GM12874 (cell line): ENCODE data around the gene RNF166.

ENCODE experiments used
- TF ChIP-seq, protein P1 (sequence below): IDR thresholded peaks from 2 replicates; pipeline ENCODE4 v1.5.1; 2011; ENCODE audit warnings: low read depth, mild to moderate bottlenecking, control low read depth, low read length, moderate library complexity; ENCODE audit not compliant: insufficient read depth

Gene RNF166

DNA sequence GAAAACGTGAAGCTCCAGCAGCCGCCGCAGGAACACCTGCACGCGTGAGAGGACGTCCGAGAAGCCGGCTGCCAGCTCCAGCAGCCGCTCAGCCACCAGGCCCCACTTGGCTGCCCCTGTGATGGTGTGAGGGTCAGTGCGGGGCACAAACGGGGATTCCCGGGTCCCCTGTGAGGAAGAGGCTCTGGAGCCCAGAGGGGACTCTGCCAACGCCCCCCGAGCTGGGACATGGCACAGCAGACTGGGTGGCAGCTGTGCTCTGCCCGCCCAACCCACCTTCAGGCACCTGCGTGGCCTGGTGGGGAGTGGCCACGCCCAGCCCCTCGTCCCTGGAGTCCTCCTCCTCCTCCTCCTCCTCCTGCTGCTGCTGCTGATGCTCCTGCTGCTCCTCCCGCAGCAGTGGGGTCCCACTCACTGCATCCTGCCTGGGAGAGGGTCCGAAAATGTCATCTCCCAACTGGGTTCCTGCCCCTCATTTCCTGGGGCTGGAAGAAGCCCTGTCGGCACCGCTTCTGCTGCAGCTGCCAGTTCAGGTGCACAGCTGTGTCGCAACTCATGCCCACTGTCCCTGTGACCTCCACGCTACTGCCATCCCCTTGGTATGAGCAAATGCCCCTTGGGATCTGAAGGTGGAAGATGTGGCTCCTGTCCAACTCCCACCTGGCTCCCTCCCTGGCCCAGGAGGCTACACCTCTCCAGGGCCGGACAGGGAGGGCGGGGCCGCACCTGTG, 27.6 kb upstream of the RNF166 start:
- TF ChIP-seq, protein P1, sequence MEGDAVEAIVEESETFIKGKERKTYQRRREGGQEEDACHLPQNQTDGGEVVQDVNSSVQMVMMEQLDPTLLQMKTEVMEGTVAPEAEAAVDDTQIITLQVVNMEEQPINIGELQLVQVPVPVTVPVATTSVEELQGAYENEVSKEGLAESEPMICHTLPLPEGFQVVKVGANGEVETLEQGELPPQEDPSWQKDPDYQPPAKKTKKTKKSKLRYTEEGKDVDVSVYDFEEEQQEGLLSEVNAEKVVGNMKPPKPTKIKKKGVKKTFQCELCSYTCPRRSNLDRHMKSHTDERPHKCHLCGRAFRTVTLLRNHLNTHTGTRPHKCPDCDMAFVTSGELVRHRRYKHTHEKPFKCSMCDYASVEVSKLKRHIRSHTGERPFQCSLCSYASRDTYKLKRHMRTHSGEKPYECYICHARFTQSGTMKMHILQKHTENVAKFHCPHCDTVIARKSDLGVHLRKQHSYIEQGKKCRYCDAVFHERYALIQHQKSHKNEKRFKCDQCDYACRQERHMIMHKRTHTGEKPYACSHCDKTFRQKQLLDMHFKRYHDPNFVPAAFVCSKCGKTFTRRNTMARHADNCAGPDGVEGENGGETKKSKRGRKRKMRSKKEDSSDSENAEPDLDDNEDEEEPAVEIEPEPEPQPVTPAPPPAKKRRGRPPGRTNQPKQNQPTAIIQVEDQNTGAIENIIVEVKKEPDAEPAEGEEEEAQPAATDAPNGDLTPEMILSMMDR = no peak

DNA sequence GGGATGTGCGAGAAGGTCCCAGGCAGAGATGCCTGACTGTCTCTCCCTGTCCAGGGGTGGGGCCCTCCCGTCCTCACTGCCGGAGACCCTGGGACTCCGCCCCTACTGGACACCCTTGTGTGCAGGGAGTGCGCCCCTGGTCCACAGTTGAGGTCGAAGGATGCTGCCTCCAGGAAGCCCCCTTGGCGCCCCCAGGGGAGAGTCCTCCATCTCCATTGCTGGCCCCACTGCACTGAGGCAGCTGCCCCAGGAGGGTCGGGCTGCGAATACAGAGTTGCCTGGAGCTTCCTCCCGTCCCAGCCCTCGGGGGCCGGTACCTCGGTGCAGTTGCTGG, 26.7 kb upstream of the RNF166 start:
- TF ChIP-seq, protein P1 = no peak

DNA sequence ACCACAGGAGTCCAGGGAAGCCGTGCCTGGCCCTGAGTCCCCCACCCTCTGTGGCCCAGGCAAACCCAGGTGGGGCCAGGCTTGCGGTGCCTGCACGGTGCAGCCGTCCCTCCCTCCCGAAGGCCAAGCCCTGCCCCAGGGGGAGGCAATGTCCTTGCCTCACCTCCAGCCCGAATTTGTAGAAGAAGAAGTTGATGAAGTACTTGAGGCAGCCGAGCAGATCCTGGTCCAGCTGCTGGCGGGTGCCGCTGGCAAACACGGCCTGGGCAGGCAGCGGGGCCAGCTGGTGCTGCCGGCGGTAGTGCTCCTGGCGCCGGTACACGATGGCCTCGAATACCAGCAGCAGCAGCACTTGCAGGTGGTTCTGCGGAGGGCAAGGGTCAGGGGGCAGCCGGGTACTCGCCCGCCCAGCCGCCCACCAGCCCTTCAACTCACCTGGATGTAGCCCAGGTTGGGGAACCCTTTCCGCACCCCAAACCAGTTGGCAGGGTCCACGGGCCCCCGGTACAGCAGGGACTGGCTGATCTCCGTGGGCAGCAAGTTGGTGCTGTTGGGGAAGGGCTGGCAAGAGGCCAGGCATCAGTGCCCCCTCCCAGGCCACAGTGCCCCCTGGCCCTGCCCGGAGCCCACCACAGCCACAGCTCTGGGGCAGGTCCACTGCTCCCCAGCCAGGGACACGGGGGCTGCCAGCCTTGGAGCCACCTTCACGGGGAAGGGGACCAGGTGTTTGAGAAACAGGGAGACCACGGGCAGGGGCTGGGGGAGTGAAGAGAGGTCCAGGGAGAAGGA, 26.2 kb upstream of the RNF166 start:
- TF ChIP-seq, protein P1 = no peak

DNA sequence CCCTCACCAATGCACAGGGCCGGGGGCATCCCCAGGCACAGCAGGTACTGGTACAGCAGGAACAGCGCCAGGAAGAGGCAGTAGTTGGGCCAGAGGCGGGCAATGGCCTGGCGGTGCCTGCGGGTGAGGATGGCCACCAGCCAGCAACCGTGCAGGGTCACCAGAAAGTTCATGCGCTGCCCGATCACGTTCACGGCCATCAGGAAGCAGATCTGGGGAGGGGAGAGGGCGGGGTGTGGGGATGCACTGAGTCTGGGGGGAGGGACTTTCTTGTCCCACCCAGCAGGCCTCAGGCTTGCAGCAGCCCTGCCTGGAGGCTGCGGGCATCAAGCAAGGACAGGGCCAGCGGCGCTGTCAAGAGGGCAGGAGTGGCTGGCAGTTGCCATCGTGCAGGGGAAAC, 25.5 kb upstream of the RNF166 start:
- TF ChIP-seq, protein P1 = no peak

DNA sequence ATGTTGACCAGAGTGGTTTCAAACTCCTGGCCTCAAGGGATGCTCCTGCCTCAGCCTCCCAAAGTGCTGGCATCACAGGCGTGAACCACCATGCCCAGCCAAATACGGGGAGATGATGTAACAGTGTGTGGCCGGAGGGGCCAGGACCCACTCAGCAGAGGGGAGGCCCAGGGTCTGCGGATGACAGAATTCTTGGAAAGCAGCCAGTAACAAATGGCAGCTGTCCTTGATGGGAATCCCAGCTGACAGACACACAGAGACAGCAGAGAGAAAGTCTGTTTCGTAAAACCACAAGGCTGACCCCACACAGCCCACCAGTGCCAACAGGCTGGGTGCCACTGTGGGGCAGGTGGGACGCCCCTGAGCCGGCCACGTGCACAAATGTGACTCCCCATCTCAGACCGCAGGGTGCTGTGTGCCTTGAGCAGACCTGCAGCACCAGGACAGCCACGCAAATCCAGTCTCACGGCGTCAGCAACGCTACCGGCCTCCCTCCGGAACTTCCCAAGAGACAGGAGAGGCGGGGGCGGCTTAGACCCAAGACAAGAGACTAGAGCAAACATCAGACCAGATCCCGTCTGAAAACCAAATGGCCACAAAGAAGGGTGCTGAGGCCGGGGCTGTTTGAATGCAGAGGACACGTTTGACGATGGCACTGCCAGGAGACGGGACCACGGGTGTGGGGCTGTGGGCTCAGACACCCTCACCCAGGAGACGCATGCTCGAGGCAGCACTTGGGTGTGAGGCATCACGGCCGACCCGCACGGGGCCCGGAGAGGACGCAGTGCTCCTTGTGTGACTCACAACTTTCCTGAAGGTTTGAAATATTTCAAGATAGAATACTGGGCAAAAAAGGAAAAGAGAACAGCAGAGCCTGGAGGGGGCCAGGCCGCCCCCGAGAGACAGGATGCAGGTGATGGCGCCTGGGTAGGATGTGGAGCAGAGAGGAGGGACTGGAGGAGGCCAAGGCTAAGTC, 24.7 kb upstream of the RNF166 start:
- TF ChIP-seq, protein P1 = no peak

DNA sequence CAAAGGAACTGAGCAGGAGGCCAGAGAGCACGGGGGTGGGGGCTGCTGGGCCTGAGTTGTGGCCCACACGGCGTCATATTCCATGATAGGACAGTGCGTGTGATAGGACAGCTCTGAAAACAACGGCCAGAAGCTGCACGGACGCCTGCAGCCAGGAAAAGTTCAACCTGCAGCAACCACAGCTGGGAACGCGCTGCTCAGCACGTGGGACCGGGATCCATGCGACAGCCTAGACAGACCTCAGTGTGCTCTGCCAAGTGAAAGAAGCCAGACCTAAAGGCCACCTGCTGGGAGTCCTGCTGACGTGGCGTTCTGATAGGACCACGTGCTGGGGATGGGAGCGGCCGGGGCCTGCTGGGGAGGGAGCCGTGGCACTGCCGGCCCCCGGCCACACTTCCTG, 21.7 kb upstream of the RNF166 start:
- TF ChIP-seq, protein P1 = no peak

DNA sequence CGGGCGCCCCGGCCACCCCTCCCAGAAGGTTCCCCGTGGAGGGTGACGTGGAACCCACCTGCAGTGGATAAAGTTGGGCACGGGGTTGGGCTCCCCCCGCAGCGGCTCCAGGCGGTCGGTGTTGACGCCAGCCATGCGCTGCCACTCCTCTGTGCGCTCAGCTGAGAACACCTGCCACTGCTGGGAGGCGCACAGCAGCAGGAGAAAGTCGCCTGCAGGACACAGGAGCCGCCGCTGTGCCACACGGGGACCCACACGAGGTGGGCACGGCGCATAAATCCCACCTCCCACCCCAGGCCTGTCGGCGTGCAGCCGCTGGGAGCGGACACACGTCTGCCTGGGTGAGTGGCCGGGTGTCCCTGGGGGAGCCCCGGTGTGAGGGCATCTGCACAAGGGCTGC, 20.8 kb upstream of the RNF166 start:
- TF ChIP-seq, protein P1 = no peak
